Calu3 (cell line): Measurements from ENCODE around the gene ABCA7. TPM values are rescaled to one million over a fixed set of nuclear protein-coding genes. Genes with fewer than 3 reads are reported as not detected.

ENCODE experiments used
- BruUV-seq: library from RNA; stranded (reverse); fragments of 400-500 nt; replicated peaks from 2 replicates; lab custom pipeline; 2021; lab: Mats Ljungman, UMichigan
- CTCF ChIA-PET: fragments of 300-600 bp; sonication (Branson Sonifier 250); formaldehyde crosslinking; loops from one replicate; lab custom pipeline; 2022; ENCODE audit warnings: antibody characterized with exemption; lab: Charles Lee
- DNase-seq: peaks from one replicate; pipeline ENCODE4 v3.0.0; 2022
- H3K27ac Mint-ChIP-seq: one replicate; pipeline ENCODE4 v1.8.0; 2022; ENCODE audit warnings: mixed read lengths; ENCODE audit not compliant: unreplicated experiment
- H3K27me3 Mint-ChIP-seq: one replicate; pipeline ENCODE4 v1.8.0; 2022; ENCODE audit warnings: mixed read lengths; ENCODE audit not compliant: unreplicated experiment
- H3K36me3 Mint-ChIP-seq: one replicate; pipeline ENCODE4 v1.8.0; 2022; ENCODE audit warnings: mild to moderate bottlenecking, moderate library complexity, mixed read lengths; ENCODE audit not compliant: insufficient read depth, unreplicated experiment
- H3K4me1 Mint-ChIP-seq: one replicate; pipeline ENCODE4 v1.8.0; 2022; ENCODE audit warnings: mild to moderate bottlenecking, low read depth, mixed read lengths; ENCODE audit not compliant: unreplicated experiment
- H3K4me3 Mint-ChIP-seq: one replicate; pipeline ENCODE4 v1.8.0; 2022; ENCODE audit warnings: mild to moderate bottlenecking, low read depth, moderate library complexity, mixed read lengths; ENCODE audit not compliant: unreplicated experiment
- H3K9me3 Mint-ChIP-seq: one replicate; pipeline ENCODE4 v1.8.0; 2022; ENCODE audit warnings: low read depth, mixed read lengths; ENCODE audit not compliant: unreplicated experiment
- intact Hi-C: fragments of 100-400 bp; cut with micrococcal nuclease; formaldehyde crosslinking; loops from one replicate; pipeline ENCODE4 v1.10.0; 2022; ENCODE audit not compliant: unreplicated experiment
- total RNA-seq: library from RNA; stranded (reverse); gene quantifications from 2 replicates; pipeline ENCODE4 v1.2.3, GENCODE V29; 2022
- TF ChIP-seq, protein P1 (sequence below): fragments of 200-600 bp; IDR thresholded peaks from one replicate; pipeline ENCODE4 v1.8.0; 2022; ENCODE audit warnings: antibody characterized with exemption; ENCODE audit not compliant: unreplicated experiment

Gene ABCA7
- total RNA-seq, 1 experiment from 2014 or later: 22.7 TPM

DNA sequence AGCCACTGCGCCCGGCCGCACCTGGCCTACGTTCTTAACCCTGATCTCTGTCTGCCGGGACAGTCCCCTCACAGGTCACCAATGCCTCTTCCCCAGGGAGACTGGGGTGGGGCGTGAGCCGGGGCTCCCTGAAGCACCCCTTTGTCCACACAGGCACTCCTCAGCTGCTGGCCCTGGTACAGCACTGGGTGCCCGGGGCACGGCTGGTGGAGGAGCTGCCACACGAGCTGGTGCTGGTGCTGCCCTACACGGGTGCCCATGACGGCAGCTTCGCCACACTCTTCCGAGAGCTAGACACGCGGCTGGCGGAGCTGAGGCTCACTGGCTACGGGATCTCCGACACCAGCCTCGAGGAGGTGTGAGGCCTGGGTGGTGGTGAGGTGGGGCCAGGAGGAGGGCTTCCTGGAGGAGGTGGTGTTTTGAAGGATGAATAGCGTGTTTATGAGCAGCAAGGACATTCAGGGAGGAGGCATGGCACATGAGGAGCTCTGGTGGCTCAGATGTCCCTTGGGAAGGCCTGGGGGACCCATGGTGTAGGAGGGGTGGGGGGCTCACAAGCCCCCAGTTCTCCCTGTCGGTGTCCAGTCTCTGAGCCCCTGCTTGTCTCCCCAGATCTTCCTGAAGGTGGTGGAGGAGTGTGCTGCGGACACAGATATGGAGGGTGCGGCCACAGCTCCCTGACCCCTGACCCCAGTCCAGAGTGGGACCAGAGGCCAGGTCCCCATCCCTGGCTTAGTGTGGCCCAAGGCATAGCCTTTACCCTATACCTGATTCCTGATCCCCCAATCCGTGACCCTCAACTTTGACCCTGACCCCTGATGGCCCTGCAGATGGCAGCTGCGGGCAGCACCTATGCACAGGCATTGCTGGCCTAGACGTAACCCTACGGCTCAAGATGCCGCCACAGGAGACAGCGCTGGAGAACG, 13.5 kb downstream of the ABCA7 start:
- CTCF ChIA-PET: no interaction called here
- peaks cover 8% of the 10 kb centered on the region for H3K4me1 Mint-ChIP-seq
- peaks cover 16% of the 10 kb centered on the region for H3K36me3 Mint-ChIP-seq
- no peak for DNase-seq
- TF ChIP-seq, protein P1, sequence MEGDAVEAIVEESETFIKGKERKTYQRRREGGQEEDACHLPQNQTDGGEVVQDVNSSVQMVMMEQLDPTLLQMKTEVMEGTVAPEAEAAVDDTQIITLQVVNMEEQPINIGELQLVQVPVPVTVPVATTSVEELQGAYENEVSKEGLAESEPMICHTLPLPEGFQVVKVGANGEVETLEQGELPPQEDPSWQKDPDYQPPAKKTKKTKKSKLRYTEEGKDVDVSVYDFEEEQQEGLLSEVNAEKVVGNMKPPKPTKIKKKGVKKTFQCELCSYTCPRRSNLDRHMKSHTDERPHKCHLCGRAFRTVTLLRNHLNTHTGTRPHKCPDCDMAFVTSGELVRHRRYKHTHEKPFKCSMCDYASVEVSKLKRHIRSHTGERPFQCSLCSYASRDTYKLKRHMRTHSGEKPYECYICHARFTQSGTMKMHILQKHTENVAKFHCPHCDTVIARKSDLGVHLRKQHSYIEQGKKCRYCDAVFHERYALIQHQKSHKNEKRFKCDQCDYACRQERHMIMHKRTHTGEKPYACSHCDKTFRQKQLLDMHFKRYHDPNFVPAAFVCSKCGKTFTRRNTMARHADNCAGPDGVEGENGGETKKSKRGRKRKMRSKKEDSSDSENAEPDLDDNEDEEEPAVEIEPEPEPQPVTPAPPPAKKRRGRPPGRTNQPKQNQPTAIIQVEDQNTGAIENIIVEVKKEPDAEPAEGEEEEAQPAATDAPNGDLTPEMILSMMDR: no peak
- BruUV-seq: no TSS peak
- no peak overlapping the region for H3K27ac Mint-ChIP-seq
- H3K27me3 Mint-ChIP-seq: no peaks in the 10 kb centered on the region
- intact Hi-C loops: no loop called here
- no peaks in the 10 kb centered on the region for H3K9me3 Mint-ChIP-seq
- no peak overlapping the region for H3K4me3 Mint-ChIP-seq

DNA sequence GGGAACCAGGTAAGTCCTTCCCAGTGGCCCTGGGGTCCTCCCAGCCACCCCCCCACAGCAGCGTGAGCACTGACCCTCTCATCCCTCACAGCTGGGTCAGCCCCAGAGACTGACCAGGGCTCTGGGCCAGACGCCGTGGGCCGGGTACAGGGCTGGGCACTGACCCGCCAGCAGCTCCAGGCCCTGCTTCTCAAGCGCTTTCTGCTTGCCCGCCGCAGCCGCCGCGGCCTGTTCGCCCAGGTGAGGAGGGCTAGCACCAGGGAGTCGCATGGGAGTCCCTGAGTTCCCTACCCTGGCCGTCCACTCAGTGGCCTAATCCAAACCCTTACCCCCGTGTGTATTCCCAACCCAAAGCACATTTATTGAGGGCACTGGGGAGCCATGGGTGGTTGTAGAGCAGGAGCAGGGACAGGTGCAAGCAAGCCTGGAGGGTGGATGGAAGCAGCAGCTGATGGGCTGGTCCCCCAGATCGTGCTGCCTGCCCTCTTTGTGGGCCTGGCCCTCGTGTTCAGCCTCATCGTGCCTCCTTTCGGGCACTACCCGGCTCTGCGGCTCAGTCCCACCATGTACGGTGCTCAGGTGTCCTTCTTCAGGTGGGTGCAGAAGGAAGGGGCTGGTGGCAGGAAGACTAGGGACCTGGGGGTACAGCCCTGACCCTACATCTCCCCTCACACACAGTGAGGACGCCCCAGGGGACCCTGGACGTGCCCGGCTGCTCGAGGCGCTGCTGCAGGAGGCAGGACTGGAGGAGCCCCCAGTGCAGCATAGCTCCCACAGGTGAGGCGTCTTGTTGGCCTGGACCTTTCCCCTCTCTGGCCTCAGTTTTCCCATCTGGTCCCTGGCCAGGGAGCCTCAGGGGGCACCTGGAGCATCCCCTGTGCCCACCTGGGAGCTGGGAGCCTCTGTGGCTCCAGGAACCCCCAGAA, 14.5 kb downstream of the ABCA7 start:
- Mint-ChIP-seq H3K36me3 (peaks cover 10% of the 10 kb centered on the region), H3K9me3 (no peaks in the 10 kb centered on the region), H3K27ac (no peak overlapping the region), H3K27me3 (no peaks in the 10 kb centered on the region), H3K4me1 (peaks cover 8% of the 10 kb centered on the region), H3K4me3 (no peak overlapping the region)
- TF ChIP-seq, protein P1: no peak
- CTCF ChIA-PET: no interaction called here
- DNase-seq: no peak
- intact Hi-C loops: no loop called here
- no TSS peak for BruUV-seq

DNA sequence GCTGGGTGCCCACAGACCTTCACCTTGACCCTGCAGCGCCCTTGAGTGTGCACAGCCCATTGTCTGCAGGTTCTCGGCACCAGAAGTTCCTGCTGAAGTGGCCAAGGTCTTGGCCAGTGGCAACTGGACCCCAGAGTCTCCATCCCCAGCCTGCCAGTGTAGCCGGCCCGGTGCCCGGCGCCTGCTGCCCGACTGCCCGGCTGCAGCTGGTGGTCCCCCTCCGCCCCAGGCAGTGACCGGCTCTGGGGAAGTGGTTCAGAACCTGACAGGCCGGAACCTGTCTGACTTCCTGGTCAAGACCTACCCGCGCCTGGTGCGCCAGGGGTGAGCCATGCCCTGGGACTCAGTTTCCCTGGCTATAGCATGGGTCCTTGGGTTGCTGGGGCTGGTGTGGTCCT, 15.1 kb downstream of the ABCA7 start:
- no peak overlapping the region for H3K4me3 Mint-ChIP-seq
- no peak for DNase-seq
- H3K27me3 Mint-ChIP-seq: no peaks in the 10 kb centered on the region
- intact Hi-C loops: no loop called here
- CTCF ChIA-PET: no interaction called here
- H3K9me3 Mint-ChIP-seq: no peaks in the 10 kb centered on the region
- peaks cover 10% of the 10 kb centered on the region for H3K36me3 Mint-ChIP-seq
- peaks cover 8% of the 10 kb centered on the region for H3K4me1 Mint-ChIP-seq
- no TSS peak for BruUV-seq
- H3K27ac Mint-ChIP-seq: no peak overlapping the region
- TF ChIP-seq, protein P1: no peak

DNA sequence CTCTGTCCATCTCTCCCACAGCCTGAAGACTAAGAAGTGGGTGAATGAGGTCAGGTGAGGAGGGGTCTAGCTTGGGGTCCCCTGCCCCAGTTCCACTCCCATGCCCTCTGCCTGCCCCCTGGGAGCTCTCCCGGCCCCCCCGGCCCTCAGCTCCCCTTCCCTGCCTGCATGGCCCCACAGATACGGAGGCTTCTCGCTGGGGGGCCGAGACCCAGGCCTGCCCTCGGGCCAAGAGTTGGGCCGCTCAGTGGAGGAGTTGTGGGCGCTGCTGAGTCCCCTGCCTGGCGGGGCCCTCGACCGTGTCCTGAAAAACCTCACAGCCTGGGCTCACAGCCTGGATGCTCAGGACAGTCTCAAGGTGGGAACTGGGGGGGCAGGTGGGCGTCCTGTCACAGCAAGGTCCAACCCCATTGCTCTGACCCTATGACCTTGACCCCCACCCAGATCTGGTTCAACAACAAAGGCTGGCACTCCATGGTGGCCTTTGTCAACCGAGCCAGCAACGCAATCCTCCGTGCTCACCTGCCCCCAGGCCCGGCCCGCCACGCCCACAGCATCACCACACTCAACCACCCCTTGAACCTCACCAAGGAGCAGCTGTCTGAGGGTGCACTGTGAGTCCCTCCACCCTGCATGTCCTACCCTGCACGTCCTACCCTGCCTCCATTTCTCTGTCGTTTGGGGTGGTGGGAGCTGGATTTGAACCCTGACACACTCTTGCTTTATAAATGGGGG, 16.1 kb downstream of the ABCA7 start:
- Mint-ChIP-seq H3K4me1 (peaks cover 8% of the 10 kb centered on the region), H3K27ac (no peak overlapping the region), H3K27me3 (no peaks in the 10 kb centered on the region), H3K36me3 (peaks cover 10% of the 10 kb centered on the region), H3K9me3 (no peaks in the 10 kb centered on the region), H3K4me3 (no peak overlapping the region)
- DNase-seq: no peak
- TF ChIP-seq, protein P1: no peak
- no TSS peak for BruUV-seq
- intact Hi-C loops: no loop called here
- CTCF ChIA-PET: no interaction called here
